ENCODE results near the gene FAM72B.
"Not testable (repeated sequence)": the region's sequence is repeated elsewhere in the genome, so short reads cannot be mapped to it uniquely, and the experiment has no call there.

DNA sequence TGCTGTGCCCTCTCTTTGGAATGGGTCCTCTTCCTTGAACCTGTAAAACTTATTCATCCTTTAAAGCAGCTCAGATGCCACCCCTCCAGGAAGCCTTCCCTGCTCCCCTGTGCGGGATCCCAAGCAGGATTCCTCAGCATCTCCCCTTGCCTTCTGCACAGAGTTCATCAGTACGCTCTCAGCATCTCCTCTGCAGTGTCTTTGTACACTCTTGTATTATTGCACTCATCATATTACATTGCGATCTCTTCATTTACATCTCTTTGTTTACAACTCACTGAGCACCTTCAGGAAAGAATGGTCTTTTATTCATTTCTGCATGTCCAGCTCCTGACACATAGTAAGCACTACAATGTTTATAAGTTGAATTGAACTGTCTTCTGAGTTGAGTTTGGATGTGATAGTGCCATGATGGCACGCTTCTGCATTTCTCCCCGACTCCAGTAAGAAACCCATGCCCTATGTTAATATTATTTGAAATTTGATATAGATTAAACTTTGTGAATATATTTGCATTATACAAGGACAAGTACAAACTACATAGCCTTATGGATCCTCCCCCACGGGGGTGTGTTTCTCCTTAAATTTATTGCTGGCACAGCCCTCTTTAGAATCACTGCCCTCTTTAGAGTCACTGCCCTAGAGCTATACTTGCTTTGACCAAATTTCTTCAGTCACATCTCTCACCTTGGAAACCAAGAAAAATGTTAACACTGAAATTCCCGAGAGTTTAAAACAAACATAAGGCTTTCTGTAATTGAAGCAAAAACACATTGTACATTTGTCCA is 13.1 kb upstream of the FAM72B start:
- TF ChIP-seq EZH2 (IDR thresholded peaks at IDR 0.05; ENCODE audit: insufficient read depth, poor library complexity, severe bottlenecking); EZH2phosphoT487 (IDR thresholded peaks at IDR 0.05; ENCODE audit: insufficient read depth, low read depth): not testable (repeated sequence)

All from GM23248 (cell line).